Hindlimb muscle (tissue), 1 donor: ENCODE results near the gene NAA10. TPM values are rescaled to one million over a fixed set of nuclear protein-coding genes. Genes with fewer than 3 reads are reported as not detected.
A peak's percentile ranks its signal among the peaks of the same experiment; 100 is the strongest.

Experiments used
- DNase-seq: peaks from one replicate; pipeline ENCODE4 v3.0.0-alpha.2; 2013
- polyA plus RNA-seq: library from polyadenylated mRNA; unstranded; fragments of 120-200 nt; gene quantifications from one replicate; pipeline ENCODE4 v1.2.1, GENCODE V29; 2013; ENCODE audit not compliant: insufficient read length

NAA10 gene
- polyA plus RNA-seq, 1 donor = 71.0 TPM

DNA sequence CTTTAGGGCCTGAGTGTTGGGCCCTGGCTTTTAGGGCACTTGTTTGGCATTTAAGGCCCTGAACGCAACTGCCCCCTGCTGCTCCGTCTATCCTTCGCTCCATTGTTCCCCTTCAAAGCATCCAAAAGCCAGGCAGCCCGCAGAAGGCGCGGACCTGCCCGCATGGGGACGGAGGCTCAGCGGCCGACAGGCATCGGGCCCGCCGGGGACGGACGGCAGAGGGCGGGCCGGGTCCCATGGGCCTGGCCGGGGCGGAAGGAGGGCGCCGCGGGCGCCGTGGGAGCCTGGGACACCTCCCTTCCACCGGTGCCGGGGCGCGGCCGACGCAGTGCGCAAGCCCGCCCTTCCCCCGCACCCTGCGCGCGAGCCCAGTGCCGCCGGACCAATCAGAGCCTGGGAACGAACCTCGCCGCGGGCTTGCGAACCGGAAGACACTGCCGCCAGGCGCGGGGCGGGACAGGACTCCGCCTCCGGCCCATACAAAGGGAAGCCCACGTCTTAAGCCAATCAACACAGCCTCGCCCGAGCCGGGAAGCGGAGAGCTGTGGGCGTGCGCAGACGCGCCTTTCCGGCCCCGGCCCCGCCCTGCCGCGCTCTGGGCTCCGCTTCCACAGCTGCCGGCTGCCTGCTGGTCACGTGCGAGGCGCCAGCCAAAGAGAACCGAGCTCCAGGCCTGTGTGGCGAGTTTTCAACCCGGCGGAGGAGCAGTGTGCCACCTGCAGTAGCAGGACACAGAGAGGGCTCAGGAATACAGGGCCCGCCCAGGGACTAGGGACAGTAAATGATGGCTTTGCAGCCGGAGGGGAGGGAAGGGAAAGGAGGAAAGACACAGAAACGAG lies 6.7 kb downstream of the NAA10 start:
- DNase-seq = peak; percentile 96

DNA sequence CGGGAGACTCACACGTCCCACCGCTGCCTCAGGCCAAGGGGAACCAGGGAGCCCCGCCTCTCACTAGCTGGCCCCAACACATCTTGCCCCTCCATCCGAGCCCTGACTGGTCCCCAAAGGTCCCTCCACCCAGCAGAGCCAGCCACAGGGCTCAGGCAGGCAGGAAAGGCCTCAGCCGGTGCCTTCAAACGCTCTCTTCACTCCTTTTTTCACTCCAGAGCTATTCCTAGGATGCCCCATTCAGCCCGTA lies 7.2 kb downstream of the NAA10 start:
- DNase-seq = no peak

DNA sequence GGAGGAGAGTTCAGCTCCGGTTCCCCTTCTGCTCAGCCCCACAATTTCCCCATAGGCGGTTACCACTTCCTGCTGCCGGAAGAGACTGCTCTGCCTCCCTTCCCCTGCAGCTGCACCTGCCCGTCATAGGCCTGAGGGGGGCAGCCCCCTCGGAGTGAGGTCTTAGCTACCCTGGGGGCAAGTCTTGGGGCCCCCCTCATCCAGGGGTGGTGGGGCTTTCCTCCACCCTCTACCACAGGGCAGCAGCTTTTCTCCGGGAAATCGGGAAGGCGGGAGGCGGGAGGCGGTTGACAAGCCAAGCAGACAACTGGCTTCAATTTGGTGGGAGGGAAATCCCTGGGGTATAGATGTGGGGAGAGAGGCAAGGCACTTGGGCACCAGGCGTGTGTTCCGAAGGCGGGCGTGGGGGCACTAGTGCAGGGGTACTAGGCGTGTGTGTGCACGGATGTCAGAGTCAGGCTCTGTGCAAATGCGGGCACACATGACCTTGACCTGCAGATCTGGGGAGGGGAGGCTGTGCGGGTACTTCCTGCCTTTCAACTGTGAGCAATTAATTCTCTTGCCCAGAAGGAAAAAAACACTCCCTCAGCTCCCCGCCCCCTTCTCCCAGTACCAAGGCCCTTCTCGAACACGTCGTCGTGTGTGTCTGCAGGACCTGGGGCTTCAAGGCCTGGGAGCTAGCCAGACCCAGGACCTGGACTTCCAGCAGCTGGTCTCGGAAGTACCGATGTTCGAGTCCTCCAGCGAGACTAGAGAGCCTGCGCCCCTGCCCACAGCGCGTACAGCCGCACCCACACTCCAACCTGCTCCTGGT lies 7.8 kb downstream of the NAA10 start:
- DNase-seq = no peak

DNA sequence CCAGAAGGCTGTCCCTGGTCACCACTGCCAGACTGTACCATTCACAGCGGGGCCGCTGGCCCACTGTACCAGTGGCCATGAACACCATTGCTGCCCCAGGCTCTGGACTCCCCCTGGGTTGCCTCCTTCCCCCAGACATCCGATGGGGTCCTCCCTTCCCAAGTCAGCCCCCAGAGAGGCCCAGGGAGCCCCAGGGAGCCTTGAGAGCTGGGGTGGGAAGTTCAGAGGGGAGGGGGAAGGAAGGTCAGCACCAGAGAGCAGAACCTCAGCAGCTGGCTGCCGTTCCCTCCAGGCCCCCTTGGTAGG lies 8.3 kb downstream of the NAA10 start:
- no peak for DNase-seq

DNA sequence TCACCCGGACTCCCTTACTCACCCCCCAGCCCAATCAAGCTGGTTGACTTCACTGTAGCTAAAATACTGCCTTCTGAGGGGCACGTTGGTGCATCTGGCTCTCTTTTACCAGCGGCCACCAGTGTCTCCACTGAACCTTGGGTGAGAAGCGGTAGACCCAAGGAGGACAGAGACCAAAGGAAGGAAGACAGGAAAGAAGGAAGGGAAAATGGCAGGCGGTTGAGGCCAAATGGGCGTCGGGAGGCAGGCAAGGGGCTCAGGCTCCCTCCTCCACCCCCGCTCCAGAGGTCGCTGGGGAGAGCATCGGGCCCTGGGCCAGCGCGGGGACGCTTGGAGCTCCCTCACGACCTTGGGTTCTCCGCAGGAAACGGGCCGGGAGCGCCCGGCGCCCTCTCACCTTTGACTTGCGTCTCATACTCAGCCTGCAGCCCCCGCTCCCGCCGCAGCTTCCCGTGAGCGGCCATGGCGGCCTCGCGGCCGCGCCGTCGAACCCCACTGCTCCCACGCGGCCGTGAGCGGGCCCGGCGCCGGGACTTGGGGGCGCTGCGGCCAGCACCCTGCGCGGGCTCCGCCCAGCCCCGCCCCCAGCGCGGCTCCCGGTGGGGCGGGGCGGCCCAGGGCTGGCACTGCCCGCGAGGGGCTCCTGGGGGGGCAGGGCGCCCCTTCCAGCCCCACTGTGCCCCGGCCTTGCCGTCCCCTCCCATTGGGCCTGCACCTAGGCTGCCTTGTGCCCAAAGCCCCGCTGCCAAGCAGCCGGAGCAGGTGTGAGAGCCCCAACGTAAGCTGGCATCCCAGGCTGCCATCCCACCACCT lies 8.9 kb downstream of the NAA10 start, which contains the start of gene ARHGAP4:
Gene ARHGAP4, minus strand, starts transcription at position 526 of the 813 bp plus-strand sequence. Its CDS starts 62 bp downstream, at position 464.
- DNase-seq = no peak

DNA sequence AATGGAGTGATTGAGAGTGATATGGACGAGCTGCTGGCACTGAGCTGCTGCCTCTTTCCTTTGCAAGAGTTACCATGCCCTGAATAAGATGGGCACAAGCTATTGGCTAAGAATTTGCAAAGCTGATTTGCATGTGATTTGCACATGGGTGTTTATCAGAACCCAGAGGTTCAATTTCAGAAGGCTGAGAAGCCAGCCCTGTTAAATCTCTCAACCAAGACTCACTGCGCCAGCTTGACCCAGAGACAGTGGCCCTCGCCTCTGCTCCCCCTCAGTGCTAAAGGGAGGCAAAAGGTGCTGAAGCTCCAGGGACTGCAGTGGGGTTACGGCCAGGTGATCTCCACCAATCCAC lies 9.5 kb downstream of the NAA10 start:
- DNase-seq = no peak

DNA sequence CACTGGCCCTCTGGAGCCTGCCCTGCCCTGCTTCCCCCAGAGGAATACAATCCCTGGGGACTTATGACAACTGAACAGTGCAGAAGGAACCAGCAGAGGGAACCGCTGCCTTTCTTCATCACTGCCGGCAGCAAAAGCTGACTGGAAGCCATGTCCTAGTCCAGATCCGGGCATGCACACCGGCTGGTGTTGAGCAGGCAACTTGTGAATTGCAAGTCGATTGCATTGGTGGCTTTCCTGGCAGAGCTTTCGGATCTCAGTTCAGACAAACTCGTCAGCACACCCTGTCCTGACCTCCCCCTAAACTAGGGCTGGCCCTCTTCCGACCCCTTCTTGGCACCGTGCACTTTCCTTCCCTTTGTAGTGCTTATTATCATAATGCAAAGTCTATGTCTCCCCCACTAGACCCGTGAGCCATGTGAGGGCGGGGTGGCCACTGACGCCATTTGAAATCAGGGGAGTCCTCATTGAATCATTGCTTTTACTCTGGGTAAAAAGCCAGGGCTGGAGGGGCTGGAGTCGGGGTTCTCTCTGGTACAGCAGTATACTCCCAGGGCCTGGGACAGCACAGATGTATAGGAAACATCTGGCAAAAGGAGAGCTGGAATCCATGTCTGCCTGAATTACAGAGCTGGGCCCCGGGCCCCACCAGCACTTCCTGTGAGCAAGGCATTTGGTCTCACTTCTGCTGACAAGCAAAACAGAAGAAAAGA lies 10.5 kb downstream of the NAA10 start:
- DNase-seq = no peak

DNA sequence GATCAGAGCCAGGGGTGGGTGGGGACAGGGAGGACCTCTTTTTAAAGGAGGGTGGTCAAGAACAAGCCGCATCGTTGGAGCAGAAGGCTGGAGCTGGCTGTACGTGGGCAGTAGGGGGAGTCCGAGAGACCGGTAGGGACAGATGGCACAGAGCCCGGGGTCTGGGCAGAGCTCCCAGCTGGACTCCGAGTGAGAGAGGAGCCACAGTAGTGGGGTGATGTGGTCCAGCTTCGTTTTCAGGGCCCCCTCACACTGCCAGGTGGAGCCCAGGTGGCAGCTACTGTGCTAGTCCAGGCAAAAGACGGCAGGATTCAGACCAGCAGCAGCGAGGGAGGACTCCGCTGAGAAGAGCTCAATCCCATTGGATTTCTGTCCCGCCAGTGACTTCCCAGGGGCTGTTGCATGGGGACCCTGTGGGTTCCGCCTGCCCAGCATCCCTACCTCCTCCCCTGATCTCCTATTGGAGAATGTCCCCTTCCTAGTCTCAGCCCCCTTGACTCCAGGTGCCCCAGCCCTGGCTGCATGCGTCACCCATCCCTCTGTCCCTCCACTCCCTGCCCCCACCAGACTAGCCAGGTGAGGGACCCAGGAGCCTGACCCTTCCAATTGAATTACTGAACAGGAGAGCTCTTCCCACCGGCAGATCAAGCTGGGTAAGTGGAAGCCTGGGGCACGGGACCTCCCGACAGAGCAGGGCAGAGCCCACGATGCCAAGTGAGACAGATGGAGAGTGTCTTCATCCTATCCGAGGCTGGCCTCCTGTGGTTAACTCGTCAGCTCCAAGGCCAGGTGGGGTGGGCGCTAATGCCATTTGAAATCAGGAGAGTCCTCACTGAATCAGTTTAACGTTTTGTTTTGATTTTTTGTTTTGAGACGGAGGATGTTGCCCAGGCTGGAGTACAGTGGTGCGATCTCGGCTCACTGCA lies 11.6 kb downstream of the NAA10 start:
- no peak for DNase-seq

DNA sequence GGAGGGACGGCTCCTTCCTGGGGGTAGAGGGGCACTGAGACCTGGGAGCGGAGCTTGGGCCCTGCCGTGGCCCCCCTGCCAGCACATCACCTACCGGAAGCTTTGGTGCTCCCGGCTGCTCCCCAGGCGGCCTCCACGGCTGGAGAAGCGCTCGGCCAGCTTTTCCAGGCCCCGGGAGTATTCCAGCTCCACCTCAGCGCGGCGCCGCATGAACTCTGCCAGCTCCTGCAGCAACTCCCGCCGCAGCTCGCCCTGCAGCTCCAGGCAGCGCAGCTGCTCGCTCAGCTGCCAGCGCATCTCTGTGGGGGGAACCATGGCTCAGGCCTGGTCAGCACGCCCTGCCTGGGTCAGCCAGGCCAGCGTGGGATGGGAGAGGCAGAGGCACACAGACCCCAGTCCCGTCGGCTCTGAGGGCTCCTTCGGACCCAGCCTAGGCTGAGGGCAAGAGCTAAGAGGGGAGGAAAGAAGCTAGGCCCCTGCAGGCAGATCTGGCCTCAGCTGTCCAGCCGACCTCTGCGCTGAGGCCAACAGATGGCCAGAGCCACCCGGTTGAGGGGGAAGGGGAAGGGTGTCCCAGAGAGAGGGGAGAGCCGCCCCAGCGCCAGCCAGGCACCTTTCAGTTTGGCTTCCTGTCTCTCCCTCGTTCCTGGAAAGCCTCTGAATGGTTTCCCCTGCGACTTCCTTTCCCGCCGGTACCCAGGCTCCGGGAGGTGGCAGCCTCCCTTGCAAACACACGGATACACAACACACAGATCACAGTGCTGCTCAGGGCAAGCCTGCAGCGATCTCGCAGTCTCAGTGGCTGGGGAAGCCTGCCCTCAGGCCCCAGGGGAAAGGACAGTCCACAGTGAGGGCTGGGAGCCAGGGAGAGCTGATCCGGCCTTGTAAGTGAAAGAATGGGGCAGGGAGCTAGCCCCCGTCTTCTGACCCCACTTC lies 13.1 kb downstream of the NAA10 start:
- DNase-seq = no peak

DNA sequence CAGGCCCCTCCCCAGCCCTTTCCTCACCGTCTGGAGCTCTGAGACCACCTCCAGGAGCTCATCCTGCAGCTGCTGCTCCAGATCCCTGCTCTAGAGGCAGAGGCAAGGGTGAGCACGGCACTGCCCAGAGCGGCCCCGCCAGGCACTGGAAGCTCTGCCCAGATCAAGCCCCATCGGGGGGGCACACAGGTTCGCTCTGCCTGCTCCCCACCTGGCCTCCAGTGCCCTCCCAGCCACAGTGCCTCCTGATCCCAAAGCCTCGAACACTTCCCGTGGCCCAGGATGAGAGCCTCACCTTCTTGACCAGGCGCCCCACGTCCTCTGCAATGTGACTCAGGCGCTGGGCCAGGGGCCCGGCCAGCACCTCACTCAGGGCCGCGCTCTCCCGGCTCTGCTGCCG lies 13.8 kb downstream of the NAA10 start:
- DNase-seq = no peak

DNA sequence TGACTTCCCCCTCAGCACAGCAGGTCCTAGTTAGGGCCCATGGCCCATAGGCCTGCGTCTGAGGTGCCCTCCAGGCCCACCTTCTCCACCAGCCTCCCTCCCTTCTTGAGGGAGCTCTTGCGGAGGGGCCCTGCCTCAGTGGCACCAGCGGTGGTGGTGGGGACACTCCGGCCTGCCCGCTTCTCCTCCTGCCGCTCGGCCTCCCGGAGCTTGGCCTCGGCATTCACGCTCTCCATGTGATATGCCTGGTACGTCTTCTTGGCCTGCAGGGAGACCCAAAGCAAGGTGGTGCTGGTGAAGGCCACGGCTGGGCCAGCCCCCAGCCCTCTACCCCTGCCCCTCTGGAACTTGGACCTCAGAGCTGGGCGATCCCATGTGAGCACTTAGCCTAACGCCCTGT lies 14.3 kb downstream of the NAA10 start:
- DNase-seq = no peak

DNA sequence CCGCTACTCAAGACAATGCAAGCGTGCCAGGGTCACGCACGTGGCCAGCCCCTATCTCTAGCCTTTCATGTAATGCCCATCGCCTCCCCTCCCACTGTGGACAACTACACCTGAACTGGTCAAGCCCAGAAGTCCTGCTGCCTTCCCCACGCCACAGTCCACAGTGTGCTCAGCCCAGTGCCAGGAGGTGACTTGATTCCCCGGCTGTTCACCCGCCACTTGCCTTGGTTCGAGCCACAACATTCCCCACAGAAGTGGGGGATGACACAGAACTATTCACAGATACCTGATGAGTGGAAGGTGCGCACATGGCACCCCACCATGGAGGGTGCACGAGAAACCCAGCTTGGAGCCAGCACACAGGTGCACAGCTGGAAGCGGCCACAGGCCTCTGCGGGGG lies 15.6 kb downstream of the NAA10 start:
- DNase-seq = no peak

DNA sequence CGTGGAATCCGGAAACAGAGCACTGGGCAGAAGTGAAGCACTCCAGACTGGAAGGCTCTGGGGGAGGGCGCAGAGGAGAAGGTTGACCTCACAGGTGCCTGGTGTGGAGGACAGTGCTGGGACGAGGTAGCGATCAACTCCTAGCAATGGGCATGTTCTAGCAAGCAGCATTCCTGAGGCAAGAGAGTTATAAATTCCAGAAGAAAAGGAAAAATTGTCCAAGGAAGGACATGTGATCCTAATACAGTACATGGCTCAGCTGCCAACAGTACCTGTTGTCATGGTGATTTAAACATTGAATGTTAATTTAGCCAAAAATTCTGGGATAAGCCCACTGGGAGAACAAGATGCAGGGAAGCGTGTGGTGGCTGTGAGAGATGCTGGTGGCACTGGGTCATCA lies 17.0 kb downstream of the NAA10 start:
- DNase-seq = no peak

DNA sequence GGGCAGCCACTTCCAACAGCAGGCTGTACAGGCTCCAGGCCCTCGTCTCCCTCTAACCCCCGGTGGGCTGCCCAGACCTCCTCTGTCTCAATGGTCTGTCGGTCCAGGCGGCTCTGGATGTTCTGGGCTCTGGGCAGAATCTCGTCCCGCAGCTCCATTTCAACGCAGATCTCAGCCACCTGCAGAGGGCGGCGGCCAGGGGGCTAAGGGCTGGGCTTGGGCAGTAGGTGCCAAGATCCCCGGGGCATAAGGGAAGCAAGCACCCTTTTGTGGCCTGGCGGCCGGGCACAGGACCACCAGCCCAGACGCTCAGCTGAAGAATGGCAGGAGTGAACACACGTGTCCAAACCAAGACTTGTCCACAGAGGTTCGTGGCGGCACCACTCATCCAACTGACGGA lies 21.1 kb downstream of the NAA10 start:
- DNase-seq = no peak

DNA sequence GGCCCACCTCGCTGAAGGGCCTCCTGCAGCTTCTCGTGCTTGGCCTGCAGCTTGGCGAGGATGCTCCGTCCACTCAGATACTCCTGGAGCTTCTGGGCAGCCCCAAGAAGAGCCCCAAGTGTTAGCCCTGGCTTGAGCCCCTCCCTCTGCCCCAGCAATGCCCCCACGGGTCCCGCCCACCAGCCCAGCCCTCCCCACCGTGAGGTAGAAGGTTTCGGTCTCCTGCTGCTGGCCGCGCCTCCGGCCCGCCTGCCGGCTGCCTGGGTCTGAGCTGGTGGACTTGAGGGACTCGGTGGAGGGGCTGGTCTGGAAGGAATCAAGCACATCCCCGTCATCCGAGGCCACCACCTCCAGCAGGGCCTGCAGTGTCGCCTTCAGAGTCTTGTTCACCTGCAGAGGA lies 21.6 kb downstream of the NAA10 start:
- DNase-seq = no peak

DNA sequence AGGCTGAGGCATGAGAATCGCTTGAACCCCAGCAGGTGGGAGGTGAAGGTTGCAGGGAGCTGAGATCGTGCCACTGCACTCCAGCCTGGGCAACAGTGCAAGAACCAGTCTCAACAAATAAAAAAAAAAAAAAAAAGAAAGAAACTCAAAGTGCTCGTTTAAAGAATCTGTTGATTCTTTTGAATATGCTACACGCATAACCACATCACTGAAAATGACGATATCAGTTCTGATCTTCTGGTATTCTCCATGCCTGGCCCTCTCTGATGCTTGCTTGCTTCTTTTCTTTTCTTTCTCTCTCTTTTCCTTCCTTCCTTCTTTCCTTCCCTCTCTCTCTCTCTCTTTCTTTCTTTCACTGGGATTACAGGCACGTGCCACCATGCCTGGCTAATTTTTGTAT lies 23.0 kb downstream of the NAA10 start:
- no peak for DNase-seq

DNA sequence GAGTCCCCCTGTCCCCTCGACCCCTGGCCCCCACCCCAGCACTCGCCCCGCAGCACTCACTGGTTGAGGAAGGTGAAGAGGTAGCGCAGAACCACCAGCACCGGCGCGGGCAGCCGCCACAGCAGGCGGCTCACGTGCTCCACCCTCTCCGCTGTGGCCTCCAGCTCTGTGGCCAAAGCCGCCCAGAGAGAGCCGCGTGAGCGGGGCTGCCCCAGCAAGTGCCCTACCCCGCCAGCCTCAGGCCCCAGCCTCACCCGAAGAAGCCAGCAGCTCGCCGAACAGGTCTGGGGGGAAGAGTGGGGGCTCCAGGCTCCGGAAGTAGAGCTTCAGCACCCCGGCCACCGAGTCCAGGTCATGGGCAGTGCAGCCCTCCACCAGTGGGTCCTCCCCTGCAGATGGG lies 24.4 kb downstream of the NAA10 start:
- no peak for DNase-seq

DNA sequence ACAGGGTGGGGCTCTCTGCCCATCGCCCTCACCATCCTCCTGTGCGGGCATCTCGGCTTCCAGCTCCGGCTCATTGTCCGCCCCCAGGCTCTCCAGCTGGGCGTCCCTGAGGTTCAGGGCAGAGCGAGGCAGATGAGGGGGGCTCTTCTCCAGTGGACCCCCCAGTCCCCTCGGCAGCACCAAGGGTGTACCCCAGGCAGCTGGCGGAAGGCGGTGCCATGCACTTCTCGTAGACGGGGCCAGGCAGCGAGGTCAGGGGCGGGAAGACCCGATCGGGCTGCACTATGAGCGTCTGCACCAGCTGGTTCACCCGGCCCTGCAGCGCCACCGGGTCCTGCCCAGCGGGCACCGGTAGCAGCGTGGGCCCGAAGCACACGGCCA lies 24.9 kb downstream of the NAA10 start:
- no peak for DNase-seq

DNA sequence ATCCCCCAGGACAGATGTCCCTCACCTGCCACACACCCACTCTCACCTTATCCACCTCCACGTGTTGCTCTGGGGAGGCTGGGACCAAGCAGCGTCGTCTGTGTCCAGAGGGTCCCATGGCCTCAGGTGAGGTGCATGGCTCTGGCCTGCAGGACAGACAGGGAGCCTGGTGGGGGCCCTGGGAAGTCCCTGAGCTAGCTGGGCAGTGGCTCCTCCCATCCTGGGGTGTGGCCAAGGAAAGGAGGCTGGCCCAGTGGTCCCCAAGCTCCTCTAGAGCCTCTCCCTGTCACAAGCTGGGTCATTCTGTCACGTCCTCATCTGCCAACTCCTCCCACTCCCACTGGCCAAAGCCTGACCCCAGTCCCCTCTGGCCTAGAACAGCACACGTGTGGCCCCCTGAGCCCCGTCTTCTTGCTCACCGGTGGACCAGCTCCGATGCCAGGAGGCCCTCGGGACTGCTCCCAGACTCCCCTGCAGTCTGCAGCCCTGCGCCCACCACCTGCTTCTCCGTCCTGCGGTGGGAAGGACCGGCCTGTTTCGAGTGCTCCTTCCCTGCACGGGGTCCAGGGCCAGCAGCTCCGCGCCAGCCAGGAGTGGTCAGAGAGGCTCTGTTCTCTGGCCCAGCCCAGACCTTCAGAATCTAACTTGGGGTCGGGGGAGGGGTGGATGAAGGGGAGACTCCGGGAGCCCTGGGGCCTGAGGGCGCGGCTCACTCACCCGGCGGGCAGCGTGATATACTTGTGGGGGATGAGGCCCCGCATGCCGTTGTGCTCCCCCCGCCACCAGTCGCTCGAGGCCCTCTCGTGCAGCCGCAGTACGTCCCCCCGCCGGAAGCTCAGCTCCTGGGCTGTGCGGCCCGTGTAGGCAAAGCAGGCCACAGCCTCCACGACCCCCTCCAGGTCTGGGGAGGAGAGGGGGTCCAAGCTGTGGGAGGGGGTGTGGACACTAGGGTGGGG lies 25.5 kb downstream of the NAA10 start:
- no peak for DNase-seq
